Stromal cell of bone marrow (primary cell): ENCODE results near the gene NUP205.

Experiments used
- DNase-seq: peaks from one replicate; pipeline ENCODE4 v3.0.0-alpha.2; 2012; ENCODE audit warnings: low read depth

The NUP205 gene

DNA sequence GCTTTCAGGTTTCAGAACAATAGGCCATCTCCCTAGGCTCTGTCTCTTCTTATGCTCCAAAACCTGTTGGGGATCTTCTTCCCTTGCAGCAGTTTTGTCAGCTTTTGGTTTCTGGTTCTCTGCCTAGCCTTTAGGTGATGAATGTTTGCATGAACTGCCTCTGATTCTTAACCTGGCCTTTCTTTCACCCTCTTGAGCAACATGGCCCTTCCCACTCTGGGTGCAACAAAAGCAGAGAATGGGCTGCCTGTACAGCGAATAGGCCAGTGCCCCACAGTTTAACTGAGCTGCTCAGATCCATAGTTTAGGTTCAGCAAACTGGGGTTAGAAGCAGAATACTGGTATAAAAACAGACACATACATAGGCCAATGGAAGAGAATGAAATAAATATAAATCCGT is 18.1 kb upstream of the NUP205 start:
- no peak for DNase-seq

DNA sequence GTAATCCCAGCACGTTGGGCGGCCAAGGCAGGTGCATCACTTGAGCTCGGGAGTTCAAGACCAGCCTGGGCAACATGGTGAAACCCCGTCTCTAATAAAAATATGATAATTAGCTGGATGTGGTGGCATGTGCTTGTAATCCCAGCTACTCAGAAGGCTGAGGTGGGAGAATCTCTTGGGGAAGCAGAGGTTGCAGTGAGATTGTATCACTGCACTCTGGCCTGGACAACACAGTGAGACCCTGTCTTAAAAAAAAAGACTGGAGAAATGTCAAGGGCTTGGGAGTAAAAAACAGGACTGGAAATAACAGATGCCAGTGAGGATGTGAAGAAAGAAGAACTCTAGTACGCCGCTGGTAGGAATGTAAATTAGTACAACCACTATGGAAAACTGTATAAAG is 16.7 kb upstream of the NUP205 start:
- no peak for DNase-seq

DNA sequence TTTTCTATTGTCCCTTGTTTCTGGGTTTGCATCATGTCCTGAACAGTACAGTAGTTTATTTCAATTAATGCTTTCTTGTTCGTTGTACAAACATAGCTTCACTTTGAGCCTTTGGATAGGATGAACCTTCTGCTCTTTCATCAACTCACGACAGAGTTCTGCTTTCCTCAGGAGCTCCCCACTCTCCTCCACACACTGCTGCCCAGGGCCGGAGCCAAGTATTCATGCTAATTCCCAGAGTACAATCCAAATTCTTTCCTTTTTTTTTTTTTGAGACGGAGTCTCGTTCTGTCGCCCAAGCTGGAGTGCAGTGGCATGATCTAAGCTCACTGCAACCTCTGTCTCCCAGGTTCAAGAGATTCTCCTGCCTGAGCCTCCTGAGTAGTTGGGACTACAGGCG is 7.5 kb upstream of the NUP205 start:
- DNase-seq, result no peak

DNA sequence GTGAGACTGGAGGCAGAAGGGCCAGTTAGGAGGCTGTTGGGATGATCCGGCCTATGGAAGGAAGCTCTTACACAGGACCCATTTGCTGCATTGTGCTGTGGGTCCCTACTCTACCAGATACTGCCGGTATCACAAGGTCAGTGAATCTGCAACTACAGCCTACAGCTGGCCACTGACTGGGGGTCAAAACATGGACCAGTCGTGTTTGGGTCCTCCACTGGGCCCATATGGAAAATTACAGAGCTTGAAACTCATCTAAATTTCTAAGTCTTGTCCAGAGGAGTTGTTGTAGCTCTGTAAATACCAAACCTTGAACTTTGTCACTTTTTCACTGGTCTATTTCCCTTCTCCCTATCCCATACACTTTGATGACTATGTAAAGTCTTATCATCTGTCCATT is 5.6 kb upstream of the NUP205 start:
- no peak for DNase-seq

DNA sequence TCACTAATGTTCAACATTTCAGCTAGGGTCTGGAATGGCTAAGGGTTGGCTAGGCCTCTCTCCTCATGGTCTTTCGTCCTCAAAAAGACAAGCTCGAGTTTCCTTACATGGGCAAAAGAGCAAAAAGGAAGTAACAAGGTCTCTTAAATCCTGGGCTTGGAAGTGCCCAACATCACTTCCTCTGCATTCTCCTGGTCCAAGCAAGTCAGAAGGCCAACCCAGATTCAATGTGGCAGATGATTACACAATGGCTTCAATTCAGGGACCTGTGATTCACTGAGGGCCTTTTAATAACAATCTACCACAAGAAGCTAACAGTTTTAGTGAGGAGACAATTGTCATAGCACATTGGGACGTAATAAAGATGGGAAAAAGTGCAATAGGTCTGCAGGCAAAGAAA is 4.4 kb upstream of the NUP205 start:
- no peak for DNase-seq

DNA sequence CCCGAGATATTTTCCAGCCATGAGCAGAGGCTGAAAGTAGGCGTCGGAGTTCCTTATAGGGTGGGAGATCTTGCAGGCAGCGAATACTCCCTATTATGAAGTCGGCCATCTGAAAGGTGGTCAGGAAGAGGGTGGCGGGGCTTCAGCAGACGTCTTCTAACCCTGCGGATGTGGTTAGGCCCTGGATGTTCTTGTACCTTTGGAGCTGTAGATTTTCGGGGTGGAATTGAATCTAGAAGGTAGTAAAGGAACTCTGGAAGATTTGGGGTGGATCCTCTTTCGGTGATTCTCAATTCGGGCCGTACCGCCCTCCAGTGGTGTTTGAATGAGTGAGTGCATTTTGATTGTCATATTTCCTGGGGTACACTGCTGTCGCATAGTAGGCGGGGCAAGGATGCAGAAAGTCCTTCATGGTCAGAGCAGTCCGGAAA is 635 bp downstream of the NUP205 start:
- peak; percentile 41 for DNase-seq

DNA sequence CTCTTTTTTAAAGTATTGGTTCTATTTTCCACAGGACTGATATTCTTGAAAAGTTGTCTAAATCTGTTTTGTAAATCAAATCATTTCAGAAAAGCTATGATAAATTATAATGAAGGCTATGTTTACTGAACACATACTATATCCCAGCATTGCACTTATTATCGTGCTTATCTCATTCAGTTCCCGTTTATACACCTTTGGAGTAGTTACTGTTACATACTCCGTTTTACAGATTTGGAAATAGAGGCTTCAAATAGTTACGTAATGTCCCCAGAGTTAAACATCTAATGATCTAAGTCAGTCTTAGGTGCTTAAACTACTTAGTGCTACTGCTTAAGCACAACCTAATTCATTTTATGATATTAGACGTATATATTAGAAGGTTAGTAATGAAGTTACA is 1.2 kb downstream of the NUP205 start:
- DNase-seq, result no peak

DNA sequence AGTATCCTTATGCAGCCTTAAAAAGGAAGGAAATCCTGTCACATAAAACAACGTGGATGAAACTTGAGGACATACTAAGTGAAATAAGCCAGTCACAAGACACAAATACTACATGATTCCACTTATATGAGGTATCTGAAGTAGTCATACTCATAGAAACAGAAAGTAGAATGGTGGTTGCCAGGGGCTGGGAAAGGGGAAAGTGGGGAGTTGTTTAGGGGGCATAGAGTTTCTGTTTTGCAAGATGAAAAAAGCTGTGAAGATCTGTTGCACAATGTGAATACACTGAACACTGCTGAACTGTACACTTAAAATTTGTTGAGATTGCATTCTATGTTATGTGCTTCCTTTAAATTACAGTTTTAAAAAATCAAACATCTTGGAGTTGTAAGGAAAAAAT is 2.9 kb downstream of the NUP205 start:
- no peak for DNase-seq

DNA sequence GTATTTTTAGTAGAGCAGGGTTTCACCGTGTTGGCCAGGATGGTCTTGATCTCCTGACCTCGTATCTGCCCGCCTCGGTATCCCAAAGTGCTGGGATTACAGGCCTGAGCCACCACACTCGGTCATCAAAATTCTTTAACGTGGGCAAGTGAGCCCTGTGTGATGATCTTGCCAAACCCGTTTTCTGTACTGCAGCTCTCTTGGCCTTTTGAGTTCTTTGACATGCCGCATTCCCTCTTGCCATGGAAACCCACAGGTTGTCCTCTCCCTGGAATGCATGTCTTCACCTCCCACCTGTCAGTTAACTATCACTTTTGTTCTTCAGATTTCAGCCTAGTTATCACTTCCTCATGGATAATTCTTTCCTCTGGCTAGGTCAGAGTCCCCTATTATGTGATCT is 5.0 kb downstream of the NUP205 start:
- DNase-seq, result no peak

DNA sequence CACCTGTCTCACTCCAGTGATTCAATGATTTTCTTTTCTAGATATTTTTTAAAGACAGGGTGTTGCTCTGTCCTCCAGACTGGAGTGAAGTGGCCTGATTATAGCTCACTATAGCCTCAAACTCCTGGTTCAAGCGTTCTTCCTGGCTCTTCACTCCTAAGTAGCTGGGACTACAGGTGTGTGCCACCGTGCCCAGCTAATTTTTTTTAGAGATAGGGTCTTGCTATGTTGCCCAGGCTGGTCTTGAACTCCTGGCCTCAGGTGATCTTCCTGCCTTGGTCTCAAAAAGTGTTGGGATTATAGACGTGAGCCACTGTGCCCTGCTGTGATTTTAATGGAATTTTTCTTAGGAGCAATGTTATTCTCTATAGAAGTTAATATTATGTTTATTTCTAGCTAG is 14.1 kb downstream of the NUP205 start:
- DNase-seq, result no peak

DNA sequence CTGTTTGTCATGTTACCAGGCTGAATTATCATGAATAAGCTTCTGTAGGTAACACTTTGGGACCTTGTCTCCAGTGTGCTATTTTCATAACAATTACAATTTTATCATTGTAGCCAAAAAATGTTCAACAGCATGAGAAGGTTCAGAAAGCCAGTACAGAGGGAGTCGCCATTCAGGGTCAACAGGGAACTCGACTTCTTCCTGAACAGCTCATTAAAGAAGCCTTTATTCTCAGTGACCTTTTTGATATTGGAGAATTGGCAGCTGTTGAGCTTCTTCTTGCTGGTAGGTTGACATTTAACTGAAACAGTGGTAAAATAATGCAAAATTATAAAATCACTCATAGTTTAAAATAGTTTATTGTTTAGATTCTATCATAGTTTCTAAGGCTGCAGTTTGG is 15.8 kb downstream of the NUP205 start:
- DNase-seq, result no peak

DNA sequence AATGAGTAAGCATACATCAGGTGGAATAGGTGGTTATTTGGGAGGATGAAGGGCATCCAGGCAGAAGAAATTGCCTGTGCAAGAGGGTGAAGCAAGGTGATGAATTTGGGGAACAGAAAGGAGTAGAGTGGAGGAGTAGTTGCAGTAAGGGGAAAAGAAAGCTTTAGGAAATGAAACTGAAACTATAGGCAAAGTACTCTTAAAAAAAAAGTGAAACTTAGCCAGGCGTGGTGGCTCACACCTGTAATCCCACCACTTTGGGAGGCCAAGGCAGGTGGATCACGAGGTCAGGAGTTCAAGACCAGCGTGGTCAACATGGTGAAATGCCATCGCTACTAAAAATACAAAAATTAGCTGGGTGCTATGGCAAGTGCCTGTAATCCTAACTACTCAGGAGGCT is 17.6 kb downstream of the NUP205 start:
- DNase-seq, result no peak

DNA sequence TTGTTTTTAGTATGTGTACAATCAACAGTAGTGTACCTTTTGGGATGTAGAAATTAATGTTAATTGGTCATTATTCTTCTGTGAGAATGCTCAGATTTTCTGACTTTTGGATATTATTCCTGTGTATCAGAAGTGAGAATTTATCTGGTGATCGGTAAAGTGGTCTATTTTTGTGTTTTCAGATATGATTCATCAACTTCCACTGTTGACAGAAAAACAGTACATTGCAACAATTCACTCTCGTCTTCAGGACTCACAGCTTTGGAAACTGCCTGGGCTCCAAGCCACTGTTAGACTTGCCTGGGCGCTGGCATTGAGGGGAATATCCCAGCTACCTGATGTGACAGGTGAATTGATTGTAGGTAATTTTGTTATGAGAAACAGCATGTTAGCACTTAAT is 20.9 kb downstream of the NUP205 start:
- DNase-seq, result no peak

DNA sequence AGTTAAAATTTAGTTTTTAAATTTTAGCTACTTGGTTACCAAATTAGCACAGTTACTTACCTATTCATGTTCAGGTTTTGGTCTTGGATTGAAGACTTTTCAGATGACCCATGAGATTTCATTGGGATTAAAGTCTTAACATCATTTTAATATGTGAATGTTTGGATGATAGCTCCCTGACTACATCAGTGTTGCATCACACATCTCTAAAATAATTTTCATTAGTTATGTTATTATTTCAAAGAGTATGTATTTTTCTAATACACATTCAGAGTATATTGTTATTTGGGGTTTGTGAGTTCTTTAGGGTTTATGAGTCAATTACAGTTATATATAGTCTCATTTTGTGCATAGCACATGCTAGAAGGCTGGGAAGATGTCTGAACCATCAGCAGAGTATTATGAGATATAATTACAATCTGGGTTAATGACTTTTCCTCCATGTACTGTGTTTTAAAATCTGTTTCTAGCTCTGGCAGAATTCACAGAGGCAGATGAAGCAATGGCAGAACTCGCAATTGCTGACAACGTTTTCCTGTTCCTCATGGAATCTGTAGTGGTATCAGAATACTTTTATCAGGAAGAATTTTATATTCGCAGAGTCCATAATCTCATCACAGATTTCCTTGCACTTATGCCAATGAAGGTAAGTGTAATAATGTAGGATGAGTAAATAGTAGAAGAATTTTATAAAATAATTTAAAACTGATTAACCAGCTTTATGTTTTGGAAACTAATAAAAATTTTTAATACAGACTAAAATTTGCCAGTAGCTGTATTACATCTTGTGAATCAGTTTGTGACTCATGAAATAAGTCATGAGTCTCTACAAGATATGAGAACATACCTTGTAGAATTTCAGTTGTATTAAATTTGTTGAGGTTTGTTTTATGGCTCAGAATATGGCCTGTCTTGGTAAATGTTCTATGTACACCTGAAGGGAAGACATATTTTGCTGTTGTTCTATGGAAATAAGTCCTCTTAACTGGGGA is 26.9 kb downstream of the NUP205 start:
- peak; percentile 17 for DNase-seq

DNA sequence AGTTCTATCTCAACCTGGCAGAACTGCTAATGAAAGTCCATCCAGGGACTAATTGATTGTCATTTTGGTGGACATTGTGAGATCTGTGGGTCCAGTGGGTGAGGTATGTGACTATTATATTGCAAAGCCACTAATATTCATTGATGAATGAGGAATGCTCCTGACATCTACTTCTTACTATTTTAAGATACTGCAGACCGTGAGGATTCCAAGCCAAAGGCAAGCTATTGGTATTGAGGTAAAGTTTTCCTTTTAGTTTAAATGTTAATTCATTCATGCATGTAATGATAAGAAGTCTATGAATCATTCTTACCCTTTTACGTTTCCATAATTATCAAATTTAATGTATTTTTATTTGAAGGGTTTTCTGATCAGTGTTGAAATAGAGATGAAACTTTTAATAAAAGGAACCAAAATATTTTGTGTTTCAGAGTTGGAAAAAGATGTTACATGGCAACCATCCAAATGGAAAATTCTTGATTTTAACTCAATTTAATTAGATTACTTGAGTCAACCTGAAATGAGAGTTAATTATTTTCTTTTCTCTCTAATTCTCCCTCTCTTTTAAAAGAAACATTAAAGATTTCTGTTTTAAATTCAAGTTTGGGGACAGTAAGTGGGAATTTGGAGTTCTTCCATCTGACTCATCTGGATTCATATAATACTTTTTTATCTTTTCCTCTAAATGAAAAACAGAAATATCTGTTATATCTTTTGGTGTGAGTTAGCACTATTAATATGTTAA is 39.6 kb downstream of the NUP205 start:
- DNase-seq, result peak; percentile 28

DNA sequence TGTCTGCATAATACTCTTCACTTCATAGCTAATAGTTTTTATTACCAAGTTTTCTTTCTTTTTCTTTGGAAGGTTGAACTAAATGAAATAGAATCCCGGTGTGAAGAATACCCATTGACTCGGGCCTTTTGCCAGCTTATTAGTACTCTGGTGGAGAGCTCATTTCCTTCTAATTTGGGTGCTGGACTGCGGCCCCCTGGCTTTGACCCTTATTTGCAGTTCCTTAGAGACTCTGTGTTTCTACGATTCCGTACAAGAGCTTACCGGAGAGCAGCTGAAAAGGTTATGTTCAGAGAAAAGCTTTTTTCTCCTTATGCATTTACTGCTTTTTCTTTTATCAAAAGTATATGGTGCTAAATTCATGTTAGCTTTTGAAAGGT is 40.2 kb downstream of the NUP205 start:
- DNase-seq, result no peak

DNA sequence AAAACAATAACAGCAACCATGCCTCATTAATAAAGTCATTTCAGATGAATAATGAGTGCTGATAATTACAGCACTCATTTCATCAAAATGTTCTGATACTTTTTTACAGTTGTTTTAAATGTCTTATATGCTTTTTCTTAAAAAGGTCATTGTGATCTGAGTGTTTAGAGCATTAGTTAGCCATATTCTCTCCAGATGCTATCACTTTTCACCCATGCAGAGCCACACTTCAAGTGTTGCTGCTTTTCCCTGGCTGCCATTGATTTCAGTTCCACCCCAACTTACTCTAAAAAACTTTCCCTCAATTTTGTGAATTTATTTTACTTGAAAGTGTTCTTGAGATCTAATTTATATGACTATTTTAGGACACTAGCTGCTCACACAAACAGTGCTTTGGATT is 41.8 kb downstream of the NUP205 start:
- no peak for DNase-seq

DNA sequence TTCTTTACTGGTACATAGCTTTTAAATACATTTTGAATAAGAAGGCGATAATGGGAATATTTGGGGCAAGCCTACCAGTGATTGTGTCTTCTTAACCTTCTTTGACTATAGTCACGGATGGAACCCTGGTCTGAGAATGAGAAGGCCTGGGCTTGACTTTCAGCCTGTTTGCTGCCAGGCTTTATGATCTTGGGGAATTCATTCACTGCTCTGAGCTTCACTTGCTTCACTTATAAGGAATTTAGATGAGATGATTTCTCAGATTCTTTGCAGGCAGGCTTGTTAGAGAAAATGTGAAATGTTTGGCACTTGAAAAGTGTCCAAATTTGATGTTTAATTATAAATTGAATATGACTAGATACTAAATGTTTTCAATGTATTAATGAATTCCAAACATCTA is 42.5 kb downstream of the NUP205 start:
- no peak for DNase-seq

DNA sequence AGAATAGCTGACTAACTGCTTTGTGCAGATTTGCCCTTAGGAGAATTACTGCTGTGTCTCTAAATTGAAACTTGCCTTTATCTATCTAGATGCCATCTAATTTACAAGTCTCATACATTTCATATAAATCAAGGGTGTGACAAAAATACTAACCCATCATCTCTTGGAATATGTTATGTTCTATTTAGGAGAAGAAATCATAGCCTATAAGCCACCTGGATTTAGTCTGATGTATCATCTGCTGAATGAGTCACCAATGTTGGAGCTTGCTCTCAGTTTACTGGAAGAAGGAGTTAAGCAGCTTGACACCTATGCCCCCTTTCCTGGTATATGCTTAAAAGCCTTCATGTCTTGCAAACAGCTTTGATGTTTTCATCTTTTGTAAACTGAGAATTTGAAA is 43.5 kb downstream of the NUP205 start:
- DNase-seq, result no peak

DNA sequence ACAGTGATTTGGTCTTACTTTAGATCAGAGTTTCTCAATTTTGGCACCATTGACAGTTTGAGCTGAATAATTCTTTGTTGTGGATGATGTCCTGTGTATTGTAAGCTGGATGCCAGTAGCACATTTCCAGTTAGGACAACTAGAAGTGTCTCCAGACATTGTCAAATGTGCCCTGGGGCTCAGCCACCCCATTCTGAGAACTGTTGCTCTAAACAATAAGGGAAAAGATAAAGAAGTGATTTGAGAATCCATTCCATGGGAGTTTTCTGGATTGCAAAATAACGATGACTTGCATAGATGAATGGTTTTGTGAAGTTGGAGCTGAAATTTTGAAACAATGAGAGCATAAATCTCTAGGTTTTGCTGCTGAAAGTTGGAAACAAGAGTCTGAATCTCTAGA is 44.6 kb downstream of the NUP205 start:
- no peak for DNase-seq

DNA sequence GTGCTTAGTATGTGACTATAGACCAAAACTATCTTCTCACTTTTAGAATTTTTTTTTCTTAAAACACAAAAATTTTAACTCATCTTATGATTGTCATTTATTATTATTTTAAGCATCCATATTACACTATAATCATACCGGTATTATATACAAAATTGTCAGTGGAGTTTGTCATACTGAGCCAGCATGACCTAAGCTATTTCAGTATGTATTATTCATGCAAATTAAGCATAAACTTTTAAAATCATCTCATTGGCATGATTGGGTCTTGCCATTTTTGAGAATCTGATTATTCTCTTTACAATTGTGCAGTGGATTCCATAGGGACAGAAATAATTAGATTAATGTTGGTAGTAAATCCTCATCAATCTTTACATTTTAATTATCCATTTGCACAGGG is 58.4 kb downstream of the NUP205 start:
- no peak for DNase-seq

DNA sequence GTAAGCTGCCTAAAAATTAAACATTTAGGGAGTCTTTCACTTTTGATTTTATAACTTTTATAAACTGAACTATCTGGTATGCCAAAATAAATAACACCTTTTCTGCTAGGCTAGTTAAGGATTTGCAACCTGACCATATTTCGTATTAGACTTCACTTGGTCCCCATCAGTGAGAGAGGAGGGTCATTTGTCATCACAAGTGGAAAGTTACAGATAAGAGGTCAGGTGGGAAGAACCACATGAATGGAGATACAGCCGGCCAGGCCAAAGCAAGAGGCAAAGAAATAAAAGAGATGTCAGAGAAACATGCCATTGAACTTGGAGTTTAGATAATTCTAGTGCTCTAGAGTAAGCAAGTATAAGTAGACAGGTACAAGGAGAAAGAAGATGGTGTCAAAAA is 60.1 kb downstream of the NUP205 start:
- no peak for DNase-seq

DNA sequence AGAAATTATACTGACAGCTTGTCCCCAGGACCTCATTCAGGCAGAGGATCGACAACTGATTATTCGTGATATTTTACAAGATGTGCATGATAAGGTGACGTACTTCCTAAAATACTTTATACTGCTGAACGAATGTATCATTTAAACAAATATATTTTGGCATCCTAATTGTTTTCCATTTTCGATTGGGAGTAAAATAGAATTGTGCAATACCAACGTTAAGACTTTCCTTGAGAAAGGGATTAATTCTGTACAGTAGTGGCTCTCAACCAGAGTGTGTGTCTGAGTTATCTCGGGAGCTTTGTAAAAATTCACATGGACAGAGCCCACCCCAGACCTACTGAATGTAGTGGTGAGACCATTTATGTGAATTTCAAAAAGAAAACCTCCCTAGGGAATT is 60.8 kb downstream of the NUP205 start:
- DNase-seq, result no peak
